Osteoblast (primary cell): ENCODE measurements around the gene R3HDM4. TPM values are rescaled to one million over a fixed set of nuclear protein-coding genes. Genes with fewer than 3 reads are reported as not detected.

ENCODE experiments used
- DNase-seq: peaks from one replicate; pipeline ENCODE4 v3.0.0; 2011; ENCODE audit warnings: low spot score, mixed read lengths; ENCODE audit not compliant: insufficient read length; ENCODE audit errors: missing footprints
- H2AFZ ChIP-seq: 2 replicates; pipeline ENCODE4 v1.6.0; 2011; ENCODE audit warnings: mild to moderate bottlenecking, low read length
- H3K27ac ChIP-seq: 2 replicates; pipeline ENCODE4 v1.5.1; 2011; ENCODE audit warnings: mild to moderate bottlenecking, low read depth, low read length, moderate library complexity
- H3K27me3 ChIP-seq: 2 replicates; pipeline ENCODE4 v1.6.0; 2012; ENCODE audit warnings: mild to moderate bottlenecking, control low read depth, inconsistent platforms, low read length, moderate library complexity; ENCODE audit not compliant: insufficient read depth
- H3K36me3 ChIP-seq: 2 replicates; pipeline ENCODE4 v1.5.1; 2011; ENCODE audit warnings: mild to moderate bottlenecking, low read length, control low read depth, moderate library complexity; ENCODE audit not compliant: insufficient read depth
- H3K4me1 ChIP-seq: 2 replicates; pipeline ENCODE4 v1.5.1; 2011; ENCODE audit warnings: mild to moderate bottlenecking, low read length, control low read depth, moderate library complexity; ENCODE audit not compliant: insufficient read depth
- H3K4me2 ChIP-seq: 2 replicates; pipeline ENCODE4 v1.6.0; 2011; ENCODE audit warnings: mild to moderate bottlenecking, low read length; ENCODE audit not compliant: insufficient read depth
- H3K4me3 ChIP-seq: fragments of 200-600 bp; sonication (generic); 3 replicates; pipeline ENCODE4 v1.5.1; 2012; ENCODE audit warnings: mild to moderate bottlenecking, low read length, inconsistent platforms; ENCODE audit not compliant: insufficient read depth
- H3K79me2 ChIP-seq: 2 replicates; pipeline ENCODE4 v1.6.0; 2012; ENCODE audit warnings: mild to moderate bottlenecking, low read length, control low read depth, inconsistent platforms; ENCODE audit not compliant: insufficient read depth
- H3K9me3 ChIP-seq: 2 replicates; pipeline ENCODE4 v1.5.1; 2011; ENCODE audit warnings: low read depth, low read length, control low read depth
- H4K20me1 ChIP-seq: 2 replicates; pipeline ENCODE4 v1.6.0; 2012; ENCODE audit warnings: mild to moderate bottlenecking, low read length, control low read depth; ENCODE audit not compliant: insufficient read depth
- CTCF ChIP-seq: IDR thresholded peaks from 2 replicates; pipeline ENCODE4 v1.5.1; 2011; ENCODE audit warnings: mild to moderate bottlenecking, low read depth, low read length, moderate library complexity; ENCODE audit errors: extremely low read depth
- total RNA-seq: library from RNA; depleted of rRNA; stranded (reverse); fragments of >200 nt; gene quantifications from 2 replicates; pipeline ENCODE4 v1.2.3, GENCODE V29; 2012

The R3HDM4 gene
- total RNA-seq, 1 donor = 31.1 TPM

- Histone ChIP-seq H3K79me2 (peaks cover 8% of the 10 kb centered on the region), H3K4me1 (peaks cover 9% of the 10 kb centered on the region), H3K9me3 (no peaks in the 10 kb centered on the region), H3K27ac (no peak within 1 kb of the TSS), H3K4me3 (peak within 1 kb of the TSS; percentile 13), H3K36me3 (no peaks in the 10 kb centered on the region), H4K20me1 (no peaks in the 10 kb centered on the region), H3K4me2 (peak within 1 kb of the TSS; percentile 36), H3K27me3 (peaks cover 41% of the 10 kb centered on the region), H2AFZ (no peak within 1 kb of the TSS)
- DNase-seq = peak; percentile 93
- TF ChIP-seq CTCF = peak; percentile 20
Observed at GRCh38 chr19:917323-918151, 4.5 kb upstream of the R3HDM4 start, which contains the start of gene KISS1R. KISS1R (plus strand) TSS chr19:917333; CDS start chr19:917503, 170 bp downstream.

GRCh38 chr19:916645-917322 lies 3.8 kb upstream of the R3HDM4 start:
- Histone ChIP-seq H3K27me3 (peaks cover 41% of the 10 kb centered on the region), H4K20me1 (no peaks in the 10 kb centered on the region), H3K27ac (no peak overlapping the region), H3K4me2 (no peak overlapping the region), H2AFZ (no peak overlapping the region), H3K79me2 (peaks cover 8% of the 10 kb centered on the region), H3K4me3 (no peak overlapping the region), H3K36me3 (no peaks in the 10 kb centered on the region), H3K9me3 (no peaks in the 10 kb centered on the region), H3K4me1 (peaks cover 6% of the 10 kb centered on the region)
- DNase-seq = no peak
- no peak for TF ChIP-seq CTCF

- TF ChIP-seq CTCF = no peak
- Histone ChIP-seq H3K79me2 (peaks cover 34% of the 10 kb centered on the region), H3K9me3 (no peaks in the 10 kb centered on the region), H3K4me1 (peaks cover 10% of the 10 kb centered on the region), H3K4me2 (peak overlapping the region; percentile 53), H2AFZ (peak overlapping the region; percentile 56), H3K27ac (no peak overlapping the region), H3K4me3 (peak overlapping the region; percentile 85), H3K27me3 (peaks cover 9% of the 10 kb centered on the region), H3K36me3 (no peaks in the 10 kb centered on the region), H4K20me1 (peaks cover 17% of the 10 kb centered on the region)
- DNase-seq = peak; percentile 93
Observed at GRCh38 chr19:912181-913079, 589 bp downstream of the R3HDM4 start.
